GM19438 (cell line): ENCODE measurements around the gene SLC32A1.

Source experiments
- ATAC-seq: cut with Tn5 transposase; IDR thresholded peaks from one replicate; pipeline ENCODE4 v1.9.1; 2021; ENCODE audit warnings: low read depth; ENCODE audit not compliant: unreplicated experiment

The SLC32A1 gene

GRCh38 chr20:38725148-38725901 is 1.0 kb downstream of the SLC32A1 start:
- ATAC-seq, result no peak

- ATAC-seq, result no peak
These were observed 1.9 kb downstream of the SLC32A1 start for GRCh38 chr20:38725931-38726803.

- ATAC-seq, result no peak
These were observed 2.7 kb downstream of the SLC32A1 start for GRCh38 chr20:38726804-38727606.

- no peak for ATAC-seq
These were observed 3.4 kb downstream of the SLC32A1 start for GRCh38 chr20:38727607-38728190.

- no peak for ATAC-seq
These were observed 4.0 kb downstream of the SLC32A1 start for GRCh38 chr20:38728191-38728781.

- ATAC-seq, result no peak
These were observed 4.8 kb downstream of the SLC32A1 start for GRCh38 chr20:38728911-38729642.

GRCh38 chr20:38729767-38730166 is 5.5 kb downstream of the SLC32A1 start:
- no peak for ATAC-seq

GRCh38 chr20:38730167-38730988 is 6.1 kb downstream of the SLC32A1 start:
- ATAC-seq, result no peak

GRCh38 chr20:38730989-38731737 is 6.9 kb downstream of the SLC32A1 start:
- no peak for ATAC-seq

- no peak for ATAC-seq
These were observed 7.4 kb downstream of the SLC32A1 start for GRCh38 chr20:38731738-38732113.

GRCh38 chr20:38732981-38733380 is 8.7 kb downstream of the SLC32A1 start:
- no peak for ATAC-seq

- ATAC-seq, result no peak
These were observed 10.9 kb downstream of the SLC32A1 start for GRCh38 chr20:38735172-38735571.

GRCh38 chr20:38737887-38738286 is 13.6 kb downstream of the SLC32A1 start:
- no peak for ATAC-seq

GRCh38 chr20:38745757-38746156 is 21.5 kb downstream of the SLC32A1 start:
- no peak for ATAC-seq

GRCh38 chr20:38747495-38748096 is 23.3 kb downstream of the SLC32A1 start:
- no peak for ATAC-seq

- ATAC-seq, result peak; percentile 86
These were observed 24.0 kb downstream of the SLC32A1 start, which contains the start of gene ACTR5 for GRCh38 chr20:38748097-38748860. ACTR5 (plus strand) TSS chr20:38748460; CDS start chr20:38748479, 19 bp downstream.

GRCh38 chr20:38748861-38749149 is 24.5 kb downstream of the SLC32A1 start:
- peak; percentile 20 for ATAC-seq
